ENCODE data around the gene ACTG1.

The ACTG1 gene

DNA sequence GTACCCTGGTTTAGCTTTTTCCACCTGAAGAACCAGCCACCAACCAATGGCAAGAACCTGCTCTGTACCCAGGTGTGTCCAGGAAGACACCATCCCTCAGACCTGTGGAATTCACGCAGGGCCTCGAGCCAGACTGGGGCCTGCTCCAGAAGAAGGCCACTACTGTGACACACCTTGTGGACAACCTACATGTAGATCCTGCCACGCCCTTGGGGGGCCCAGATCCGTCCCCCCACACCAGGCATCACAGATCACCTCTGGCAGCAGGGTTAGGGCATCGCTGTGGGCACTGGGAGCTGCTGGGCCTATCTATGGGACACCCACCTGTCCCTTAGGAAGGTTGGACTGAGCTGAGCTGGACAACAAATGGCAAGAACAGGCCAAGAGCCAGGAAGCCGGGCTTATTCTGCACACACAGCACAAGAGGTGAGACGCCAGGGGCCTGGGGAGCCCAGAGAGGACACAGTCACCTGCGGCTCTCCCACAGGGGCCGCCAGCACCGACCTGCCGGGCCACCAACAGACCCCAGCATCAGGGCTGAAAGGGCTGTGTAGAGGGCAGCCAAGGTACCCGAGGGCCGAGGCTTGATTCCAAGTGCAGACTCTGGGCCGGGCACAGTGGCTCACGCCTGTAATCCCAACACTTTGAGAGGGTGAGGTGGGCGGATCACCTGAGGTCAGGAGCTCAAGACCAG, 31.8 kb upstream of the ACTG1 start:
- no peak for DNase-seq

DNA sequence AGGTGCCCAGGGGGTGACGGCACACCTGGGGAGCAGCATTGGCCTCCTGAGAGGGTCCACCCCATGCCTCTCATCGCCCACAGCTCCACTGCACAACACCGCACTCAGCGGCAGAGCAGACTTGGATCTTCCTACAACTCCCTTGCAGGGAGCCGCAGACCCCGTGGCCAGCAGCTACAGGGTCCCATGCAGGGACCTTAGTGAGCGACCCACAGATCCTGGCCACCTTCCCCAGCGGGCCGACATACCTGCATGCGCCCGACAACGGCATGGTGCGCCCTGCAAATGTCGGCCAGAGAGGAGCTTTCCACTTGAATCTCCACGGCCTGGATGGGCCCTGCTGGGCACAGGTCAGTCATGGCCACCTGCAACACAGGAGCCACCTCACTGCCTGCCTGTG, 31.2 kb upstream of the ACTG1 start:
- no peak for DNase-seq

DNA sequence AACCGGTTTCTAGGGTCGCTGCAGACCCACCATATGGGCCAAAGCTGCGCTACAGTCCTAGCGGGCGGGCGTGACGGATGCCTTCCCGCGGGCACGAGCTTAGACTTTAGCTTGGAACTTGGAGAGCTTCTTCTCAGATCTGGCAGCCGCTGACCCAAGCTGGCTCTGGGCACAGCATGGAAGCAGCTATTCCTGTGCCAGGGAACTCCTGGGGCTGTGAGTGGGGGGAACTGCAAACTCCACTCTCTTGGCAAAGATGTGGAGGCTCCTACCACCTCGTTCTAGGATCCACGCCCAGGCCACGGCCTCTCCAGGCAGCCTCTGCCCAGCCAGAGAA, 30.7 kb upstream of the ACTG1 start:
- no peak for DNase-seq

DNA sequence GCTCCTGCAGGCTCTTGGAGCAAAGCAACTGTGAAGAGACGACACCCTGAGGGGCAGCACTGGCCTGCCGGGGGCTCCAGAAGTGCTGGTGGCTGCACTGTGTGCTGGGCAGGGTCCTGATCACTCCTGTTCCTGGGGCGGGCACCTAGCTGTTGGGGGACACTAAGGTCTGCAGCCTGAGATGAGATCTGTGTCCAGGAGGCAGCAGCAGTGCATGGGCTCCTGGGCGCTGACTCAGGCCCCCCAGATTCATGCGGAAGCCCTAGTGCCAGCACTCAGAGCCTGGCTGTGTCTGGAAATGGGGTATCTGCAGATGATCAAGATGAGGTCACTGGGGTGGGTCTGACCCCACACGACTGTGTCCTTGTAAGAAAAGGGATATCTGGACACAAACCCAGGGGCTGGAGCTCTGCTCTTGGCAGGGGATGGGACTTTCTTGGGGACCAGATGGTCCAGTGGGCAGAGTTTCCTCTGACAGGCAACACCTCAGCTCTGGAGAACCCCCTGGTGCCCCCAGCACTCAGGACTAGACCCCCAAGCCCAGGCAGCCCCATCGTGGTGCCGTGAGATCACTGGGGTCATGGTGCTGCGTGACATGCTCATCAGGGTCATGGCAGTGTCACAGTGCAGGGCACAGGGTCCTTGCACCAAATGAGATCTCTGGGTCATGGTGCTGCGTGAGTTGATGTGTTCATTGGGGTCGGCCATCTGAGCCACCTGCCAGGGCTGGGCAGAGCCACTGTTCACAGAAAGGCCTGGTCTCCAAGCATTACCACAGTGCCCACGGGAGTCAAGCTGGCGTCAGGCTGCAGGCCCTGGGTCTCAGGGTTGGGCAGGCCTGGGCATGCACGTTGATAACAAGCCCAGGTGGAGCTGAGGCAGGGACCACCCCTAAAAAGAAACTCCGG, 30.1 kb upstream of the ACTG1 start:
- DNase-seq: no peak

DNA sequence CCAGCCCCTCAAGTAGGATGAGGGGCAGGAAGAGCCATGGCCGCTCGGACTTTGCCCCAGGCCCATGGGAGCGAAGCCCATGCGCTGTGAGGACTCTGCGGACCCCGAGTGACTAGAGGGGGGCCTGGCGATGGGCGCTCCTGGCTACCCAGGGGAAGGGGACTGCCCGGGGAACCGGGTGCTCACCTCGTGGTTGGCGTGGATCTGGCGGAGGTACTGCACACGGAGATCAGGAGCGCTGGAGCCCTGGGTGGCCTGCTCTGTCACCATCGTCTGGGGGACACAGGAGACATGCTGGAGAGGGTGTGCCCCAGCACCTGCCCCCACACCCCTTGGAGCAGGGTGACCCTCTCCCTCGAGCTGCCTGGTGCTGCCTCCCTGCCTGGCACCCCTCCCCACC, 28.5 kb upstream of the ACTG1 start:
- DNase-seq: no peak

DNA sequence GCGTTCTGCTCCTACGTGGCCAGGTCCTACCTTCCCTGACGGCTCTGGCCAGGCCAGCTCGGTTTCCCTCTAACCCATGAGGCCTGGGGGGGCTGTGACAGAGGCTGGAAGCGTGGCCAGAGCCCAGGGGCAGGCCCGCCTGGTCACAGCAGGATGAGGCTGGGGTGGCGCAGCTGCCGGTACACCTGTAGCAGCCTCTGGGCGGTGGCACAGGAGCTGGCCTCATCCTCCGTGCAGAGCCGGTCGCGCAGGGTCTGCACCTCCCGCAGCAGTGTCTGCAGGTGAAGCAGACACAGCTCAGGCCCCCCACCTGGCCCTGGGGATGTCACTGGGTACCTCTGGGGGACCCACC, 28.1 kb upstream of the ACTG1 start:
- DNase-seq: no peak

DNA sequence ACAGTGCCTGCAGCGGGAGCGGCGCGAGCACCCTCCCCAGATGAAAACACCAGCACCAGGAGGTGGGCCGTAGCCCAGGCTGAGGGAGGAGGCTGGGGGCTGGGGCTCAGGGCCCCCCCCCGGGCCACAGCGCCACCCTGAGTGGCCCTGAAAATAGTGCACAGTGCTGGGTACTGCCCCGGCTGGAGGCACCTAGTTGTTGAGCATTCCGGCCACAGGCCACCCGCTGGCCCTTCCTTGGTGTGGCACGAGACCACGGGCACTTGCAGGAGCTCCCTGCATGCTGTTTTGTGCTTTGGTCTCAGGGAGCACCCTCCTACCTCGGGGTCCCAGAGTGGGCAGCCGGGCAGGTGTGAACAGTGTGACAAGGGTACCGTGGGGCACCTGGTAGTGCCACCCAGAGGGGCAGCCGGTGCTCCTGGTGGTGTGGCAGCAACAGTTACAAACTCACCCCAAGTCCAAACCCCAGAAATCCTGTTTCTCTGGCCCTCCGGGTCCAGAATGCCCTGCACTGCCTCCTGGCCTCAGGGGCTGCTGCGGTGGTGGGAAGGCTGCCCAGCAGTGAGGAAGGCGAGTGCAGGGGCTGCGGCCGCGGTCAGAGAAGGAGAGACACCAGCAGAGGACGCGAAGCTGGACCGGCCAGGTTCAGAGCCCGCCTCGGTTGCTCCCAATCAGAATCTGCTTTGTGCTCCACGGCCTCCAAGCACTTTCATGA, 27.5 kb upstream of the ACTG1 start:
- no peak for DNase-seq

DNA sequence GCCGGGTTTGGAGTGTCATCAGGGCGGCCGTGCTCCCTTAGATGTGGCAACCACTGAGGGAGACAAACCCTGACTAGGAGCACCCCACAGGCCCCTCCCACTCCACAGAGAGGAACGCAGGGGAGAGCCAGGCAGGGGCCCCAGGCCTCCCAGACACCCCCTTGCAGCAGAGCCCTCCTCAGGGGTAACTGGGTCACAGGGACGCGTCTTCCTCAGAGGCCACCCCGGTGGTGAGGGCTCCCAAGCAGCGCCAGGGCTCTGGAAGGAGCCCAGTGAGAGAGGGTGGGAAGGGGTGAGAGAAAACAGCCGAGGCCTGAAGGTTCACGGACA, 26.9 kb upstream of the ACTG1 start:
- DNase-seq: no peak

DNA sequence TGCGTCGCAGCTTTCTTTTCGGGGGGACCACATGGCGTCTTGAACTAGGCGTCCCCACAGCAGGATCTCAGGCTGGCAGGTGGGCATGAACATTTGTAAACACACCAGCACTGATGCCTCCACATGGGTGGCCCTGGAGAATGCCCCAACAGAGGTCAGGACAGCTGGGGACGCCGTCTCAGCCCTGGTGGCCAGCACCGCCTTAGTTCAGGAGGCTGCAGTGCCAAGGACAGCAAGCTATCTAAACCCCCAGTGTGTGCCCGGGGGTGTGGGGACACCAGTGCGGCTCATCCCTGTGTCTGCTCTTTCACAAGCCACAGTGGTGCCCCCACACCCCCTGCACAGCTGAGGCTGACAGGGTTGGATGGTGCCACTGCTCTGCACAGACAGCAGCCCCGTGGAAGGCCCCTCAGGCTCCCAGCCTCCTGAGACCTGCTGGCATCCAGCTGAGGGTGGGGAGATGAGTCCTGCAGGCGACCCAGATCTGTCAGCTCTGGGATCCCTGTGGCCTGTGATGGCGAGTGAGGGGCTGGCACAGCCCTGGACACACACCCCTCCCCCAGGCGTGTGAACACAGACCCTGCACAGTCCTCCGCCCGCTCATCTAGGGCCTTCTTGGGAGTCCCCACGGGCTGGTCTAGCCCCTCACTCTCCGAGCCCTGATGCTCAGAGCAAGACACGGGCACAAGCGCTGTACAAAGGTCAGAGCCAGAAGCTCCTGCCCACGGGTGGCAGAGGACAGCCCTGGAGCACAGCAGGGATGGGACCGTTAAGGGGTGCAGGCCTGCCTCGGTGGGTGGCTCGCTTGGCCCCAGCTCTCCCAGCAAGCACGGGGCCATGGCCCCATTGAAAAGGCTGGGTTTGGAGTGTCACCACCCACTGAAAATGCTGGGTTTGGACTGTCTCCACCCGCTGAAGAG, 26.3 kb upstream of the ACTG1 start:
- no peak for DNase-seq

DNA sequence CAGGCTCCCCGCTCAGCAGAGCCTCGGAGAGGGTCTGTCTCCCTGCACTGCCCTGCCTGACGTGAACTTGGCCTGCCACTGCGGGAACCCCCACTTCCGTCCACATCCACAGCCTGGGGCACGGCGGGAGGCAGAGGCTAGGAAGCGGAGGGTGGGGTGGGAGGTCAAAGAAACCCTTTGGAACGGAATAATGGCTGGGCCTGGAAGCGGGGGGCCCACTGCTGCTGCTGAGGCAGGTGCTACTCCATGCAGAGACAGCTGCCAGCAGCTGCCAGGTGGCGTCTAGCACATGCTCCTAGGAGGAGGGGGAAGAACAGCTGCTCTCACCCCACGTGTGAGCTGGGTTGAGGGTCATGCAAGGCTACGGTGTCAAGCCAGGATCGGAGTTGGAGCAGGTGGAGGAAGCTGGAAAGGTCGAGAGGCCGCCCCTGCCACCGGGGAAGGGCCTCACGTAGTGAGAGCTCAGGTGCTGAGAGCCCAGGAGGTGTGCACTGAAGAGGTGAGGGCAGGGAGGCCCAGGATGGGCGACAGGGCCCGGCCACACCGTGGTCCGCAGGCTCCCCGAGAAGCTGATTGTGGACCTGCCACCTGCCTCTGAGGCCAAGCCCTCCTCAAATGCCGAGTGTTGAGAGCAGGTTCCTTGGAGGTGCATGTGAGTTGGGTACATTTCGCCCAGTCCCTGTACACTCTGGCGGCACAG, 25.4 kb upstream of the ACTG1 start:
- DNase-seq: peak; percentile 55

DNA sequence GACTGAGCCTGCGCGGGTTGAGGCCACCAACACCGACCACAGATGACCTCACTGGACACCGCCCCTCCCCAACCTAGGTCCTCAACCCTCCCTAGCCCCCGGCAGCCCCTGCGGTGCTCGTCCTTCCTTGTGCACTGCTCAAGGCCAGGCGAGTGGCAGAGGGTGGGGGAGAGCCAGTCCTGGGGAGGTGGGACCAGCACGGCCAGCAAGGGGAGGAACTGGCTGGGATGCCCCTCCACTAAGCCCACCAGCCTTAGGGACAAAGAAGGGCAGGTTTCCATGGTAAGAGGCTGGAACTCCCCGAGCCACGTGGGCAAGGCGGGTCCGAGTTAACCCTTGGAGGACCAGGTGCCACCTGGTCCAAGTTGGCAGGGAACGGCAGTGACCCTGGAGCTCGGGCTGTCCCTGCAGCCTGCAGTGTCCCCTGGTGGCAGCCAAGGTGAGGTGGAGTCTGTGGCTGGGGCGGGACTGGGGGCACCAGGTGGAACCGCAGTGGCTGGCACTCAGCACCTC, 24.8 kb upstream of the ACTG1 start:
- peak; percentile 44 for DNase-seq

DNA sequence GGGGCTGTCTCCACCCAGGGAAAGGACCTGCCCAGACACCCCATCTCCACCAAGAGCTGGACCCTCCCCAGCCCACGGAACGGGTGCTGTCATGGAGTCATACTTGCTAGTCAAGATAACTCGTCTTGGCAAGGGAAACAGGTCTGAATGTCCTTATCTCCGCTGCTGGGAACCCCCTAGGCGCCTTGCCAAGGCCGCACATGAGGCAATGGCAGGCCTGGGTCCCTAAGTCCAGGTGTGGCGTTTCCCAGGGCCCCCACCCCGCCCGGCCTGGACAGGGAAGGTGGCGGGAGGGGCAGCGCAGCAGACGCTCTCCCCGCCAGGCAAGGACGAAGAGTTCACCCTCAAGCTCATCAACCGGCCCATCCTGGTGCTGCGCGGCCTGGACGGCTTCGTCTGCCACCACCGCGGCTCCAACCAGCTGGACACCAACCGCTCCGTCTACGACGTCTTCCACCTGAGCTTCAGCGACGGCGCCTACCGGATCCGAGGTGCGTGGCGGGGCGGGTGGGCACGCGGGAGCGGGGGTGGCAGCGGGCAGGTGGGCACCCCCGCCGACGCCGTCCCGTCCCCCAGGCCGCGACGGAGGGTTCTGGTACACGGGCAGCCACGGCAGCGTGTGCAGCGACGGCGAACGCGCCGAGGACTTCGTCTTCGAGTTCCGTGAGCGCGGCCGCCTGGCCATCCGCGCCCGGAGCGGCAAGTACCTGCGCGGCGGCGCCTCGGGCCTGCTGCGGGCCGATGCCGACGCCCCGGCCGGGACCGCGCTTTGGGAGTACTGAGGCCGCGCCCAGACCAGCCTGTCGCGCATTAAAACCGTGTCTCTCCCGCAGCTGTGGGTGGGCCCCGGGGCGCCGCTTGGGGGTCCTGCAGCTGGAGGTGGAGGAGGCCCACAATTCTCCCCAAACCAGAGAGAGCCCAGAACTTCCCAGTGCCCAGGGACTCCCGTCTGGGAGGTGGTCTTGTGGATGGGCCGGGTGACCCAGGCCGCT, 24.0 kb upstream of the ACTG1 start:
- DNase-seq: no peak

DNA sequence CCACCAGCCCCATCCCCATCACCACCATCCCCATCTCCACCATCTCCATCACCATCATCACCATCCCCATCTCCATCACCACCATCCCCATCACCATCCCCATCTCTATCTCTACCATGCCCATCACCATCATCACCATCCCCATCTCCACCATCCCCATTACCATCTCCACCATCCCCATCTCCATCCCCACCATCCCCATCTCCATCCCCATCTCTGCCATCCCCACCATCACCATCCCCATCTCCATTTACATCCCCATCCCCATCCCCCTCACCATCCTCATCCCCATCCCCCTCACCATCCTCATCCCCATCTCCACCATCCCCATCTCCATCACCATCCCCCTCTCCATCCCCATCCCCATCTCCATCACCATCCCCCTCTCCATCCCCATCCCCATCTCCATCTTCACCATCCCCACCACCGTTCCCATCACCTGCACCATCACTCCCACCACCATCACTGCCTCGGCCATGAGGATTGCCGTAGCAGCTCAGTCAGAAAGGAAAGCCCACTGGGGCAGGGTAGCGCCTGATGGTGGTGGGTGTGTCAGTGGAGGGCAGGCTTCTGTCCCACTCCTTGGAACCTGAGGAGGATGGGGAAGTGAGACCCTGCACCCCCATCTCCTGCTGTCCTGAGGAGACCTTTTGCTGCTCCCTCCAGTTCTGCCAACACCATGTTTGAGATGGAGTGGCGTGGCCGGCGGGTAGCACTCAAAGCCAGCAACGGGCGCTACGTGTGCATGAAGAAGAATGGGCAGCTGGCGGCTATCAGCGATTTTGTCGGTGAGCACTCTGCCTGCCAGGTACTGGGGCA, 23.1 kb upstream of the ACTG1 start:
- DNase-seq: no peak

DNA sequence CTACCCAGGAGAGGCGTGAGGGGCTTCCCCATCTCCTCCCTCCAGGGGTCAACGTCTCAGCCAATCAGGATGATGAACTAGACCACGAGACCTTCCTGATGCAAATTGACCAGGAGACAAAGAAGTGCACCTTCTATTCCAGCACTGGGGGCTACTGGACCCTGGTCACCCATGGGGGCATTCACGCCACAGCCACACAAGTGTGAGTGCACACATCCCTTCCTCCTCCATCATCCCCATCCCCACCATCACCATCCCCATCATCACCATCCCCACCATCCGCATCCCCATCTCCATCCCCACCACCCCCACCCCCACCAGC, 22.4 kb upstream of the ACTG1 start:
- DNase-seq: no peak

DNA sequence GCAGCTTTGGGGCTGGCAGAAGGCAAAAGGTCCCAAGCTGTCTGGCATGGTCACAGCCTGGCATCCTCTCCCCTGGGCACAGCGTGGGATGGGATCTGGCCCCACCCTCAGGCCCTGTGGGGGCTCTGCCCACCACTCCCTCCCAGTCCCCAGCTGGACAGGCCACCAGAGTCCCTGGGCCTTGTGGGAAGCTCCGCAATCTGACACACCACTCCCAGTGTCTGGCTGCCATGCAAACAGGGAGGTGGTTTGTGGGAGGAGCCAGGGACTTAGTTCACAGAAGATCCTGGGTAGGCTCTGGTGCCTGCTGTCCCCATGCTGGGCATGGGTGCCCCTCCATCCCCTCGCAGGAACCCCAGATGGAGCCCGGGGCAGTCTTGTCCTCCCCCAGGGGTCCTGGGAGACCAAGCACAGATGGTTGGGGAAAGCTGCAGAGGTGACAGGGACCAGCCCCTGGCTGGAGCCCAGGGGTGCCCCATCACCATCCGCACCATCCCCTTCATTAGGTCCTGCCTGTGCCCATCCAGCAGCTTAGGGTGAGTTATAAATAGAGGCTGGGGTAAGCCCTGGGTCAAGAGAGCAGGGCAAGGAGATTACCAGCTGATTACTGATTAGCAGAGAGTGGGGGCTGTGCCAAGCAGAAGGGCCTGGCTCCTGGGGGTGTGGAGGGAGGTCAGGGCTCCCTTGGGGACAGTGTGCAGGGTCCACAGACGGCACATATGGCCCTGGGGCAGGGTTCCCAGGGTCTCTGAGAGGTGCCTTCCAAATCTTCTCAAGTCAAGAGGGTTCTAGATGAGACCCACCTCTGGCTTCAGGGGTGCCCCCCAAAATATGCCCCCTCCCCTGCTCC, 21.8 kb upstream of the ACTG1 start:
- DNase-seq: no peak

DNA sequence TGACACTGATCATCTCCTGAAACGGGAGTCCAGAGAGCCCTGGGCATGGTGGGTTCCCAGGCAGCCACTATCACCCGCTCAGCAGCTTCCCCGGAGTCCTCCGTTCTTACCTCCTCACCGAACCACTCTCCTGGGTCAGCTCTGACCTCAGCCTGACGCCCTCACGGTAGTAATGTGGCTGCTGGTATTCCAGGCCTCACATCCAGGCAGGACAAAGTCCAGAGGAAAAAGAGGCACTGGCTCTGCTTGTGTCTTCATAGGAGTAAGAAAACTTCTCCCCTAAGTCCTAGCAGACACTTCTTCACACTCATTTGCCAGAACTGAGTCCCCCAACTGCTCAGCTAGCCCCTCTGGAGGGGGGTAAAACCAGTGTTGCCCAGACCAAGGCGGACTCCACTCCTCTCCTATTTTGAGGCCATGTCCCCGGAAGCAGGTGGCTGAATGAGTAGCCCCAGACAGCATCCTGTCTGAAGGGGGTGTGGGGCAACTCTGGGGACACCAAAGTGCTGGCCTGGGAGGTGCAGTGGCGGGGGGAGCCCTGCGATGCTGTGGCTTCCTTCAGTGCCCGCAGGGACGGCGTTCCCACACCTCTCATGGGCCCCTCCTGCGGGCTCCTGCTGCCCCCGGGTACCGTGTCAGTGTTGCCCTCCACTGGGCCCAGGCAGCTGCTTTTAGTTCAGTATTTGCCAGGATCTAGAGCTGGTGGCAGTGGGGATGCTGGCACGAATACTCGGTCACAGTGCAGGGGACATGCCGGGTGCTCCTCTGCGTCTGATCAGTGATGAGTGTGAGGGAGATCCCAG, 20.9 kb upstream of the ACTG1 start:
- DNase-seq: no peak

DNA sequence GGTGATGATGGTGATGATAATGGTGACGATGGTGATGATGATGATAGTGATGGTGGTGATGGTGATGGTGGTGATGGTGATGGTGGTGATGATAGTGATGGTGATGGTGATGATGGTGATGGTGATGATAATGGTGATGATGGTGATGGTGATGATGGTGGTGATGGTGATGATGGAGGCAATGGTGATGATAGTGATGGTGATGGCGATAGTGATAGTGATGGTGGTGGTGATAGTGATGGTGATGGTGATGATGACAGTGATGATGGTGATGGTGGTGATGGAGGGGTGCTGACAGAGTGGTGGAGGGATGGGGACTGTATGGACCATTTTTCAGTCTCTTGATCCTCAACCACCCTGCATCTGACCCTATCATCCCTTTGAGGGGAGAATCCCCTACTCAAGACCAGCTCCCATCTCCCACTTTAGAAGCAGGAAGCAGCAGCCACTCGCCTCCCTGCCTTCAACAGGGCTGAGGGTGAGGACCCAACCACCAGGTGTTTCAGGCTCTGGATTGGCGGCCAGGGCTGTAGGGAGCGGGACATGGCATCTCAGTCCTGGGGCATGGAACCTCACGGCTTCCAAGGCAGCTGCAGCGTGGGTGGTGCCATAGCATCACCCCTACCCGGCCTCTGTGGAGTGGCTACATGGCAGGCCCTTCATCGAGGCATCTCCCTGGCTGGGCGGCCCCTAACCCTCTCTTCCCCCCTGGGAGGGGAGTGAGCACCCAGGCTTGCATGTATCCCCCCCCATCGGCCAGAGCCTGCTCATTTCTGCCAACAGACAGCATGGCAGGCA, 20.1 kb upstream of the ACTG1 start:
- no peak for DNase-seq
